HCT116 (cell line): Measurements from ENCODE around the gene CCNL1. TPM values are rescaled to one million over a fixed set of nuclear protein-coding genes. Genes with fewer than 3 reads are reported as not detected.

Experiments
- ATAC-seq: fragments of 200-7000 bp; cut with Tn5 transposase; 2 replicates; pipeline ENCODE4 v1.9.1; 2020; ENCODE audit warnings: mild to moderate bottlenecking, moderate library complexity
- Bru-seq: library from RNA; stranded (reverse); fragments of 400-500 nt; gene quantifications from one replicate; lab custom pipeline; 2021; lab: Mats Ljungman, UMichigan
- BruChase-seq, 2 experiments: library from RNA; stranded (reverse); fragments of 400-500 nt; gene quantifications; one replicate each; lab custom pipeline; 2021; lab: Mats Ljungman, UMichigan
- BruUV-seq: library from RNA; stranded (reverse); fragments of 400-500 nt; replicated peaks from 2 replicates; lab custom pipeline; 2021; lab: Mats Ljungman, UMichigan
- CTCF ChIA-PET: fragments of 300-600 bp; sonication (Branson Sonifier 250); formaldehyde crosslinking; loops from one replicate; lab custom pipeline; 2021; ENCODE audit warnings: antibody characterized with exemption; lab: Charles Lee
- POLR2A ChIA-PET: fragments of 300-600, 350-600 bp; sonication (Branson Sonifier 250); formaldehyde crosslinking; loops from one replicate; lab custom pipeline; 2021; ENCODE audit warnings: antibody characterized with exemption; lab: Charles Lee
- RAD21 ChIA-PET, 2 experiments: fragments of 300-600 bp; sonication (Branson Sonifier 250); formaldehyde crosslinking; loops; one replicate each; lab custom pipeline; 2023; ENCODE audit warnings: low total read pairs in 2 of 2; ENCODE audit not compliant: uncharacterized antibody in 2 of 2, unreplicated experiment in 2 of 2, low non-redundant PET in 1 of 2; lab: Charles Lee
- DNase-seq: peaks from one replicate; pipeline ENCODE4 v3.0.0-alpha.2; 2010; ENCODE audit warnings: low read depth, low spot score
- H2AFZ ChIP-seq: fragments of 200-600 bp; shearing (Covaris generic), sonication (generic); 2 replicates; pipeline ENCODE4 v1.6.1; 2017; ENCODE audit warnings: low read depth, mixed run types, mixed read lengths, antibody characterized with exemption, low read length; ENCODE audit not compliant: poor library complexity, severe bottlenecking
- H3K27ac ChIP-seq: 2 replicates; pipeline ENCODE4 v1.5.1; 2012; ENCODE audit warnings: low read depth, low read length
- H3K27me3 ChIP-seq: fragments of 200-600 bp; sonication (generic); 2 replicates; pipeline ENCODE4 v1.6.1; 2016; ENCODE audit warnings: mixed run types, low read length, mixed read lengths; ENCODE audit not compliant: insufficient read depth
- H3K36me3 ChIP-seq, 2 experiments: fragments of 200-500 bp in 1 of 2; fragments of 200-600 bp in 1 of 2; sonication (Bioruptor generic) in 1 of 2; sonication (generic) in 1 of 2; 2 replicates each; pipeline versions ENCODE4 v1.5.1 to v1.6.1; 2014 to 2016; ENCODE audit warnings: low read length in 2 of 2, inconsistent platforms in 1 of 2, mixed read lengths in 1 of 2, mixed run types in 1 of 2; ENCODE audit not compliant: insufficient read depth in 2 of 2, control insufficient read depth in 1 of 2
- H3K4me1 ChIP-seq, 2 experiments: fragments of 200-600 bp in 1 of 2; sonication (generic) in 1 of 2; 2 replicates each; pipeline versions ENCODE4 v1.5.1 to v1.6.1; 2012 to 2017; ENCODE audit warnings: low read length in 2 of 2, inconsistent platforms in 1 of 2, mild to moderate bottlenecking in 1 of 2, mixed read lengths in 1 of 2, mixed run types in 1 of 2, moderate library complexity in 1 of 2; ENCODE audit not compliant: insufficient read depth in 2 of 2, control insufficient read depth in 1 of 2
- H3K4me2 ChIP-seq: fragments of 200-600 bp; sonication (generic); 2 replicates; pipeline ENCODE4 v1.6.1; 2017; ENCODE audit warnings: mixed run types, low read length, mixed read lengths
- H3K4me3 ChIP-seq, 2 experiments: fragments of 200-600 bp in 1 of 2; sonication (generic) in 1 of 2; replicated peaks in 1 of 2; 2 replicates each; pipeline ENCODE4 v1.5.1; 2011 to 2016; ENCODE audit warnings: low read length in 2 of 2, control low read depth in 1 of 2, low read depth in 1 of 2, mild to moderate bottlenecking in 1 of 2, mixed read lengths in 1 of 2, mixed run types in 1 of 2
- H3K79me2 ChIP-seq: fragments of 200-600 bp; sonication (generic); 2 replicates; pipeline ENCODE4 v1.6.1; 2017; ENCODE audit warnings: mild to moderate bottlenecking, mixed run types, low read length, moderate library complexity, mixed read lengths; ENCODE audit not compliant: insufficient read depth
- H3K9ac ChIP-seq: fragments of 200-600 bp; sonication (generic); 2 replicates; pipeline ENCODE4 v1.6.1; 2016; ENCODE audit warnings: low read length, mixed read lengths
- H3K9me2 ChIP-seq: fragments of 200-600 bp; sonication (generic), shearing (Covaris generic); 2 replicates; pipeline ENCODE4 v1.6.1; 2017; ENCODE audit warnings: mixed run types, mild to moderate bottlenecking, moderate library complexity; ENCODE audit not compliant: insufficient read depth
- H3K9me3 ChIP-seq, 2 experiments: fragments of 200-500 bp in 1 of 2; fragments of 200-600 bp in 1 of 2; sonication (Bioruptor generic) in 1 of 2; sonication (generic) in 1 of 2; 2 replicates each; pipeline ENCODE4 v1.6.1; 2014 to 2017; ENCODE audit warnings: low read length in 2 of 2, mixed read lengths in 2 of 2, inconsistent platforms in 1 of 2, low read depth in 1 of 2, mild to moderate bottlenecking in 1 of 2, mixed run types in 1 of 2, moderate library complexity in 1 of 2; ENCODE audit not compliant: control insufficient read depth in 1 of 2, insufficient read depth in 1 of 2
- H4K20me1 ChIP-seq: fragments of 200-600 bp; sonication (generic), shearing (Covaris generic); 2 replicates; pipeline ENCODE4 v1.6.1; 2017; ENCODE audit warnings: mixed run types, mild to moderate bottlenecking, moderate library complexity; ENCODE audit not compliant: insufficient read depth
- CBX3 ChIP-seq: IDR thresholded peaks from 2 replicates; pipeline ENCODE4 v1.6.1; 2012; ENCODE audit warnings: low read depth
- CEBPB ChIP-seq: IDR thresholded peaks from 2 replicates; pipeline ENCODE4 v1.6.1; 2012; ENCODE audit warnings: low read depth
- EZH2 ChIP-seq: fragments of 200-600 bp; sonication (generic); IDR thresholded peaks from 2 replicates; pipeline ENCODE4 v1.6.1; 2017; ENCODE audit warnings: antibody characterized with exemption, mixed run types
- EZH2phosphoT487 ChIP-seq: fragments of 200-600 bp; IDR thresholded peaks from 2 replicates; pipeline ENCODE4 v1.6.1; 2018; ENCODE audit warnings: antibody characterized with exemption, borderline replicate concordance
- FOSL1 ChIP-seq: IDR thresholded peaks from 2 replicates; pipeline ENCODE4 v1.6.1; 2012; ENCODE audit warnings: low read depth
- JUND ChIP-seq: IDR thresholded peaks from 2 replicates; pipeline ENCODE4 v1.6.1; 2012
- POLR2A ChIP-seq: IDR thresholded peaks from 2 replicates; pipeline ENCODE4 v1.7.0; 2011; ENCODE audit warnings: borderline replicate concordance; ENCODE audit not compliant: insufficient read depth, insufficient read length; ENCODE audit errors: extremely low read depth
- POLR2AphosphoS5 ChIP-seq: IDR thresholded peaks from 2 replicates; pipeline ENCODE4 v1.6.1; 2011; ENCODE audit warnings: mild to moderate bottlenecking, low read depth, low read length, moderate library complexity
- RAD21 ChIP-seq: IDR thresholded peaks from 2 replicates; pipeline ENCODE4 v1.6.1; 2012; ENCODE audit warnings: low read depth, mild to moderate bottlenecking
- SIN3A ChIP-seq: IDR thresholded peaks from 2 replicates; pipeline ENCODE4 v1.6.1; 2012; ENCODE audit warnings: low read depth
- SP1 ChIP-seq: IDR thresholded peaks from 2 replicates; pipeline ENCODE4 v1.6.1; 2012; ENCODE audit warnings: low read depth
- SRF ChIP-seq: IDR thresholded peaks from 2 replicates; pipeline ENCODE4 v1.6.1; 2012; ENCODE audit warnings: low read depth
- TCF7L2 ChIP-seq: IDR thresholded peaks from 2 replicates; pipeline ENCODE4 v1.7.0; 2011; ENCODE audit warnings: borderline replicate concordance, inconsistent platforms; ENCODE audit not compliant: insufficient read depth, insufficient read length; ENCODE audit errors: extremely low read depth
- YY1 ChIP-seq: IDR thresholded peaks from 2 replicates; pipeline ENCODE4 v1.6.1; 2011; ENCODE audit warnings: low read length, low read depth, moderate library complexity, mild to moderate bottlenecking; ENCODE audit not compliant: insufficient replicate concordance; ENCODE audit errors: extremely low read depth
- ZFX ChIP-seq: fragments of 450-650 bp; IDR thresholded peaks from 2 replicates; pipeline ENCODE4 v1.6.1; 2017
- ZNF274 ChIP-seq: fragments of 200-500 bp; sonication (Bioruptor generic); IDR thresholded peaks from 2 replicates; pipeline ENCODE4 v1.6.1; 2014; ENCODE audit warnings: mild to moderate bottlenecking, low read depth, low read length, inconsistent platforms
- intact Hi-C: fragments of 100-400 bp; cut with micrococcal nuclease; formaldehyde crosslinking; loops from 2 replicates; pipeline ENCODE4 v1.10.0; 2022
- long read RNA-seq: library from polyadenylated mRNA; unstranded; transcript quantifications from one replicate; pipeline ENCODE4 v2.0.0, GENCODE V29; 2021; ENCODE audit not compliant: unreplicated experiment
- polyA plus RNA-seq: library from polyadenylated mRNA; unstranded; fragments of >200 nt; gene quantifications from 2 replicates; pipeline ENCODE4 v1.2.1, GENCODE V29; 2012; ENCODE audit warnings: missing spikeins
- total RNA-seq: library from RNA; stranded (reverse); gene quantifications from one replicate; pipeline ENCODE4 v1.2.1, GENCODE V29; 2021; ENCODE audit not compliant: unreplicated experiment
- TF ChIP-seq, protein P1 (sequence below), 3 experiments: fragments of 200-600 bp in 1 of 3; sonication (generic) in 1 of 3; IDR thresholded peaks in 2 of 3; conservative IDR thresholded peaks in 1 of 3; 2 replicates each; pipeline ENCODE4 v1.5.1; 2012 to 2017; ENCODE audit warnings: low read depth in 2 of 3, low read length in 2 of 3, antibody characterized with exemption in 1 of 3, borderline replicate concordance in 1 of 3, control low read depth in 1 of 3, mild to moderate bottlenecking in 1 of 3, mixed read lengths in 1 of 3, mixed run types in 1 of 3, moderate library complexity in 1 of 3; ENCODE audit not compliant: insufficient read depth in 1 of 3
- TF ChIP-seq, protein P2 (sequence below): IDR thresholded peaks from 2 replicates; pipeline ENCODE4 v1.6.1; 2012; ENCODE audit warnings: low read depth
- TF ChIP-seq, protein P3 (sequence below): IDR thresholded peaks from 2 replicates; pipeline ENCODE4 v1.6.1; 2012

Gene CCNL1
- total RNA-seq (96.7 TPM), Bru-seq, nascent RNA (percentile 99 among the genes with signal in this experiment), BruChase-seq, experiment 1, labeled RNA remaining after a 6-hour chase (percentile 91 among the genes with signal in this experiment), BruChase-seq, experiment 2, labeled RNA remaining after a 2-hour chase (percentile 98 among the genes with signal in this experiment)
- 88.6 and 111 TPM in 2 replicates for polyA plus RNA-seq
- long read RNA-seq, full-length matches to known transcripts, result 18 of 78 reads
- long read RNA-seq, partial matches to known transcripts, result 20 of 78 reads
- long read RNA-seq, other reads (novel, unspliced or antisense), result 40 of 78 reads

DNA sequence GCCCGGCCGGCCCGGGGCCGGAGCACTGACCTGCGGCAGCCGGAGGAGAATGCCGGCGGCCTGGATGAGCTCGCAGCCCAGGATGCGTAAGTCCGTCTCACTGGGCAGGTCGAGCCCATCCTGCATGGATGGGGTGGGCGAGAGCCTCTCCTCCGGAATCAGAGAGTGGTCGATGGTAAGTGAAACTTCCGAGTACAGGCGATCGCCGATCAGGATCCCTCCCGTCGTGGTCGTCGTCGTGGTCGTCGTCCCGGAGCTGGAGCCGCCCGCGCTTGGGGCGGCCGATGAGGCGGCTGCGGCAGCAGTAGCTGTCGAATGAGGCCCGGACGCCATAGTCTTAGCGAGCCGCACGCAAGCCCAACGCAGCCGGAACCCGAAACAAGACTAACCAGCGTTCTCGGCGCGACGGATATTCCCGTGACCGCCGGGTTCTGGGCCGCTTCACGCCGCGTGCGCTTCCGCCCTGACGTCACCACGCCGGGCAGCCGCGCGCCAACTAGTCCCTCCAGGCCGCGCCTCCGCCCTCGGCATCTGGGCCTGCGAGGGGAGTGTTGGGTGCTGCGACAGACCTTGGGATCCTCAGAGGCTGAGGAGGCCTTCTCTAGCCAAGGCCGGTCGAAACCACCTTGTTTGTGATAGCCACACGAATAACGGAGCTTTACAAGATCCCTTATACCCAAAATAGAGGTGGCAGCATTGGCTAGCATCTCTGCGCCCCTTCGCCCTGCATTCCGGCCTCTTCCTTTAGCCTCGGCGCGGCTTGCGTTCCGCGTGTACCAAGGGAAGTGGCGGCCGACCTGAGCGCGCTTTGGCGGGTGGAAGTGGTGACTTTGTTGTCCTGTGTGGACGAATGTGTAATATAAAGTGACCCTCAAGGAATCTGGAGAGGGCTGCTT lies at the start of gene CCNL1:
CCNL1 (minus strand) TSS at position 386 of the 896 bp plus-strand sequence; CDS start at position 333, 53 bp downstream.
- RAD21 ChIA-PET, result no interaction called here
- no peak for TF ChIP-seq RAD21
- TF ChIP-seq, protein P1, sequence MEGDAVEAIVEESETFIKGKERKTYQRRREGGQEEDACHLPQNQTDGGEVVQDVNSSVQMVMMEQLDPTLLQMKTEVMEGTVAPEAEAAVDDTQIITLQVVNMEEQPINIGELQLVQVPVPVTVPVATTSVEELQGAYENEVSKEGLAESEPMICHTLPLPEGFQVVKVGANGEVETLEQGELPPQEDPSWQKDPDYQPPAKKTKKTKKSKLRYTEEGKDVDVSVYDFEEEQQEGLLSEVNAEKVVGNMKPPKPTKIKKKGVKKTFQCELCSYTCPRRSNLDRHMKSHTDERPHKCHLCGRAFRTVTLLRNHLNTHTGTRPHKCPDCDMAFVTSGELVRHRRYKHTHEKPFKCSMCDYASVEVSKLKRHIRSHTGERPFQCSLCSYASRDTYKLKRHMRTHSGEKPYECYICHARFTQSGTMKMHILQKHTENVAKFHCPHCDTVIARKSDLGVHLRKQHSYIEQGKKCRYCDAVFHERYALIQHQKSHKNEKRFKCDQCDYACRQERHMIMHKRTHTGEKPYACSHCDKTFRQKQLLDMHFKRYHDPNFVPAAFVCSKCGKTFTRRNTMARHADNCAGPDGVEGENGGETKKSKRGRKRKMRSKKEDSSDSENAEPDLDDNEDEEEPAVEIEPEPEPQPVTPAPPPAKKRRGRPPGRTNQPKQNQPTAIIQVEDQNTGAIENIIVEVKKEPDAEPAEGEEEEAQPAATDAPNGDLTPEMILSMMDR (IDR thresholded peaks at IDR 0.05 in 2 of 3, conservative IDR thresholded peaks at IDR 0.05 in 1 of 3; ENCODE audit: borderline replicate concordance in 1 of 3, insufficient read depth in 1 of 3, low read depth in 2 of 3, low read length in 2 of 3), result no peak
- TF ChIP-seq POLR2AphosphoS5, result peak; percentile 100
- TF ChIP-seq POLR2A, result peak; percentile 99
- peak; percentile 89 for TF ChIP-seq YY1
- TF ChIP-seq, protein P2, sequence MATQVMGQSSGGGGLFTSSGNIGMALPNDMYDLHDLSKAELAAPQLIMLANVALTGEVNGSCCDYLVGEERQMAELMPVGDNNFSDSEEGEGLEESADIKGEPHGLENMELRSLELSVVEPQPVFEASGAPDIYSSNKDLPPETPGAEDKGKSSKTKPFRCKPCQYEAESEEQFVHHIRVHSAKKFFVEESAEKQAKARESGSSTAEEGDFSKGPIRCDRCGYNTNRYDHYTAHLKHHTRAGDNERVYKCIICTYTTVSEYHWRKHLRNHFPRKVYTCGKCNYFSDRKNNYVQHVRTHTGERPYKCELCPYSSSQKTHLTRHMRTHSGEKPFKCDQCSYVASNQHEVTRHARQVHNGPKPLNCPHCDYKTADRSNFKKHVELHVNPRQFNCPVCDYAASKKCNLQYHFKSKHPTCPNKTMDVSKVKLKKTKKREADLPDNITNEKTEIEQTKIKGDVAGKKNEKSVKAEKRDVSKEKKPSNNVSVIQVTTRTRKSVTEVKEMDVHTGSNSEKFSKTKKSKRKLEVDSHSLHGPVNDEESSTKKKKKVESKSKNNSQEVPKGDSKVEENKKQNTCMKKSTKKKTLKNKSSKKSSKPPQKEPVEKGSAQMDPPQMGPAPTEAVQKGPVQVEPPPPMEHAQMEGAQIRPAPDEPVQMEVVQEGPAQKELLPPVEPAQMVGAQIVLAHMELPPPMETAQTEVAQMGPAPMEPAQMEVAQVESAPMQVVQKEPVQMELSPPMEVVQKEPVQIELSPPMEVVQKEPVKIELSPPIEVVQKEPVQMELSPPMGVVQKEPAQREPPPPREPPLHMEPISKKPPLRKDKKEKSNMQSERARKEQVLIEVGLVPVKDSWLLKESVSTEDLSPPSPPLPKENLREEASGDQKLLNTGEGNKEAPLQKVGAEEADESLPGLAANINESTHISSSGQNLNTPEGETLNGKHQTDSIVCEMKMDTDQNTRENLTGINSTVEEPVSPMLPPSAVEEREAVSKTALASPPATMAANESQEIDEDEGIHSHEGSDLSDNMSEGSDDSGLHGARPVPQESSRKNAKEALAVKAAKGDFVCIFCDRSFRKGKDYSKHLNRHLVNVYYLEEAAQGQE, result no peak
- TF ChIP-seq SRF, result no peak; the same call in 1 of the 2 replicates
- TF ChIP-seq ZNF274, result no peak
- no peak for TF ChIP-seq EZH2
- TF ChIP-seq EZH2phosphoT487, result no peak
- TF ChIP-seq CBX3, result peak; percentile 98
- peak; percentile 97 for TF ChIP-seq ZFX
- peak; percentile 97 for TF ChIP-seq SIN3A
- no peak; the same call in 1 of the 2 replicates for TF ChIP-seq CEBPB
- TF ChIP-seq, protein P3, sequence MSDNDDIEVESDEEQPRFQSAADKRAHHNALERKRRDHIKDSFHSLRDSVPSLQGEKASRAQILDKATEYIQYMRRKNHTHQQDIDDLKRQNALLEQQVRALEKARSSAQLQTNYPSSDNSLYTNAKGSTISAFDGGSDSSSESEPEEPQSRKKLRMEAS, result peak; percentile 98
- TF ChIP-seq JUND, result peak; percentile 84
- peak; percentile 78 for TF ChIP-seq TCF7L2
- TF ChIP-seq SP1, result peak; percentile 93
- TF ChIP-seq FOSL1, result no peak

More for the DNA sequence above, at the start of gene CCNL1:
- peak; percentile 96 for DNase-seq
- POLR2A ChIA-PET, result interaction anchor here (0.9 to 7.3 kb wide), 12 partner anchors 9 to 605 kb away, joined by 3 to 128 read pairs (median 5); partner anchors contain the start of gene SSR3
- Histone ChIP-seq H3K4me1 (peaks cover 11 to 21% of the 10 kb centered on the region in 2 experiments), H3K9me2 (no peaks in the 10 kb centered on the region), H3K9me3 (no peaks in the 10 kb centered on the region), H3K27ac (peak within 1 kb of the TSS; percentile 80), H3K9ac (peak within 1 kb of the TSS; percentile 96), H3K79me2 (peaks cover 49% of the 10 kb centered on the region), H2AFZ (no peak within 1 kb of the TSS), H3K27me3 (no peaks in the 10 kb centered on the region), H3K36me3 (peaks cover 37 to 42% of the 10 kb centered on the region in 2 experiments), H3K4me3 (peak within 1 kb of the TSS; percentile 81 to 88), H3K4me2 (peak within 1 kb of the TSS; percentile 86), H4K20me1 (peaks cover 42% of the 10 kb centered on the region; the same call in 1 of the 2 replicates)
- intact Hi-C loops, result loop anchor here (1.0 kb wide), 1 partner anchor 15 kb away; no protein-coding TSS in a partner anchor
- BruUV-seq, result TSS peak; percentile 95
- CTCF ChIA-PET, result interaction anchor here (1.0 to 1.5 kb wide), 3 partner anchors 11 to 42 kb away, joined by 3 to 5 read pairs (median 3); no protein-coding TSS in a partner anchor
- ATAC-seq, result peak; percentile 89
